ENCODE results near the gene EVPLL. TPM values are rescaled to one million over a fixed set of nuclear protein-coding genes. Genes with fewer than 3 reads are reported as not detected.

Gene EVPLL
- total RNA-seq, 1 donor from 2014 or later = not detected

DNA sequence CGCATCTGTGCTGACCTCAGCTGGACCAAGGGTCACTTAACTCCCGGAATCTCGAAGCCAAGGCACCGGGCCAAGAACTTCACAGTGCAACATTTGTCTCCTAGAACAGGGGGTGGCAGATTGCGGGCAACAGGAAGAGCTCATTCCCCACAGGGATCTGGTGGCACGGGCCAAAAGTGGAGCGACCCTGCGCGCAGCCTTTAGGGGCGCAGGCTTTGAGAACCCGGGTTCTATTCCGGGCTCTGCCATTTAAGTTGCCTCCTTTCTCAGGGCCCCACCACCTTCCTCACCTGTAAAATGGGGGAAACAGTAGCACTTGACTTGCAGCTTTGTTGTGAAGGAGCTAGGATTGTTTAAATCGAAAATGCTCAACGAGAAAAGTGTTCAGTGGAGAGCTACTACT lies 14.9 kb upstream of the EVPLL start:
- Histone ChIP-seq H3K27me3 (no peaks in the 10 kb centered on the region), H3K9me3 (no peaks in the 10 kb centered on the region), H3K36me3 (no peaks in the 10 kb centered on the region), H3K4me3 (peak overlapping the region; percentile 86 to 89), H3K27ac (peak overlapping the region; percentile 66 to 72), H3K4me1 (peaks cover 0 to 6% of the 10 kb centered on the region in 2 donors)
- intact Hi-C loops (cut with DNase I) = loop anchor here (2.0 to 10.0 kb wide), 4 partner anchors 45 to 390 kb away; partner anchors contain the start of genes ALKBH5, DRC3, MIEF2 and SMCR8
- no peak for TF ChIP-seq CTCF (IDR thresholded peaks at IDR 0.05)
- peak in 1 of 2 donors; percentile 67 for DNase-seq (ENCODE audit: low spot score in 2 of 2)

GRCh38 chr17:18363101-18364049 lies 14.2 kb upstream of the EVPLL start, which contains the start of gene SHMT1:
Gene SHMT1 (minus strand): TSS chr17:18363550. CDS start chr17:18355981, 7,569 bp downstream.
- Histone ChIP-seq H3K27ac (peak within 1 kb of the TSS; percentile 66 to 72), H3K36me3 (no peaks in the 10 kb centered on the region), H3K27me3 (no peaks in the 10 kb centered on the region), H3K4me3 (peak within 1 kb of the TSS; percentile 86 to 89), H3K4me1 (peaks cover 0 to 6% of the 10 kb centered on the region in 2 donors), H3K9me3 (no peaks in the 10 kb centered on the region)
- intact Hi-C loops (cut with DNase I) = loop anchor here (2.0 to 10.0 kb wide), 4 partner anchors 46 to 391 kb away; partner anchors contain the start of genes ALKBH5, DRC3, MIEF2 and SMCR8
- DNase-seq (ENCODE audit: low spot score in 2 of 2) = peak; percentile 83 to 96
- no peak for TF ChIP-seq CTCF (IDR thresholded peaks at IDR 0.05)

DNA sequence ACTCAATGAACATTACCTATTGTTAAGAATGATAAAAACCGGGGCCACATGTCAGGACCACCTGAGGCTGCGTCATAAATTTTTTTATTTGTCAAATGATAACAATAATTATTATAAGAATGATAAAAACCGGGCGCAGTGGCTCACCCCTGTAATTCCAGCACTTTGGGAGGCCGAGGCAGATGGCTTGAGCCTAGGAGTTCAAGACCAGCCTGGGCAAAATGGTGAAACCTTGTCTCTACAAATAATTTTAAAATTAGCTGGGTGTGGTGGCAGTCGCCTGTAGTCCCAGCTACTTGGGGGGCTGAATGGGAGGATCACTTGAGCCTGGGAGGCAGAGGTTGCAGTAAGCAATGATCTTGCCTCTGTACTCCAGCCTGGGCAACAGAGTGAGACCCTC lies 13.4 kb upstream of the EVPLL start:
- Histone ChIP-seq H3K27me3 (no peaks in the 10 kb centered on the region), H3K4me3 (peak overlapping the region in 1 of 2 donors; percentile 86), H3K27ac (no peak overlapping the region), H3K36me3 (no peaks in the 10 kb centered on the region), H3K4me1 (peaks cover 0 to 6% of the 10 kb centered on the region in 2 donors), H3K9me3 (no peaks in the 10 kb centered on the region)
- DNase-seq (ENCODE audit: low spot score in 2 of 2) = no peak
- intact Hi-C loops (cut with DNase I) = loop anchor here (5.0 to 10.0 kb wide), 3 partner anchors 47 to 392 kb away; partner anchors contain the start of genes ALKBH5, DRC3, SMCR8 and TOM1L2
- TF ChIP-seq CTCF (IDR thresholded peaks at IDR 0.05) = no peak

- Histone ChIP-seq H3K27ac (no peak overlapping the region), H3K4me3 (no peak overlapping the region), H3K9me3 (no peaks in the 10 kb centered on the region), H3K4me1 (peaks cover 0 to 2% of the 10 kb centered on the region in 2 donors), H3K36me3 (no peaks in the 10 kb centered on the region), H3K27me3 (no peaks in the 10 kb centered on the region)
- no peak for DNase-seq (ENCODE audit: low spot score in 2 of 2)
- intact Hi-C loops (cut with DNase I) = loop anchor here (10.0 kb wide), 1 partner anchor 184 kb away; the partner anchor contains the start of gene ALKBH5
- no peak for TF ChIP-seq CTCF (IDR thresholded peaks at IDR 0.05)
Measured at GRCh38 chr17:18368946-18369345, 8.6 kb upstream of the EVPLL start.

DNA sequence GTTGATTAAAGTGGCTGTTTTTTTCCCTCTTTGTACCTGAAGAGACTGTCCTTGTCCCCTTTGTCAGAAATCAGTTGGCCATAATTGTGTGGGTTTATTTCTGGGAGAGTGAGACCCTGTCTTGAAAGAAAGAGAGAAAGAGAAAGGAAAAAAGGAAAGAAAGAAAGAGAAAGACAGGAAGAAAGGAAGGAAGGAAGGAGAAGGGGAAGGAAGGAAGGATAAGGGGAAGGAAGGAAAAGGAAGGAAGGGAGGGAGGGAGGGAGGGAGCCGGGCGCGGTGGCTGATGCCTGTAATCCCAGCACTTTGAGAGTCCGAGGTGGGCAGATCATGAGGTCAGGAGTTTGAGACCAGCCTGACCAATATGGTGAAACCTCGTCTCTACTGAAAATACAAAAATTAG lies 6.8 kb upstream of the EVPLL start:
- Histone ChIP-seq H3K36me3 (no peaks in the 10 kb centered on the region), H3K4me3 (no peak overlapping the region), H3K27ac (no peak overlapping the region), H3K9me3 (peaks cover 0 to 4% of the 10 kb centered on the region in 2 donors), H3K27me3 (no peaks in the 10 kb centered on the region), H3K4me1 (no peaks in the 10 kb centered on the region)
- no peak for TF ChIP-seq CTCF (IDR thresholded peaks at IDR 0.05)
- intact Hi-C loops (cut with DNase I) = no loop called here
- DNase-seq (ENCODE audit: low spot score in 2 of 2) = no peak

All from ascending aorta (tissue), 2 donors.